Measurements from ENCODE around the gene NACC2. TPM values are rescaled to one million over a fixed set of nuclear protein-coding genes. Genes with fewer than 3 reads are reported as not detected.

Gene NACC2
- total and polyA plus RNA-seq, 2 experiments from 2014 or later: 3.8 to 20.8 TPM

DNA sequence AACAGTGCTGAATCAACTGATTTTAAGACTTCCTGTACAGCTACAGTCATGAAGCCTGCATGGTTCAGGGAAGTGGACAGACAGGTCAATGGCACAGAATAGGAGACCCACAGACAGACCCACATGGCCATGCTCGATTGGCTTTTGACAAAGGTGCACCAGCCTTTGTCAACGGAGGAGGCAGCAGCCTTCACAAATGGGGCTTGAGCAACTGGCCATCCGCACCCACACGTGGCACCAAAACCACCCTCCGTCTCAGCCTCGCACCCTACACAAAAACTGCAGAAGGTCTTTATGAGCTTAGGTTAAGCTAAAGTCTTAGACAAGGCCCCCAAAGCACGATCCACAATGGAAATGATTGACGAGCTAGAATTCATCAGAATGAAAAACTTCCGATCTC lies 74.4 kb downstream of the NACC2 start (continued):
- TF ChIP-seq, protein P1, sequence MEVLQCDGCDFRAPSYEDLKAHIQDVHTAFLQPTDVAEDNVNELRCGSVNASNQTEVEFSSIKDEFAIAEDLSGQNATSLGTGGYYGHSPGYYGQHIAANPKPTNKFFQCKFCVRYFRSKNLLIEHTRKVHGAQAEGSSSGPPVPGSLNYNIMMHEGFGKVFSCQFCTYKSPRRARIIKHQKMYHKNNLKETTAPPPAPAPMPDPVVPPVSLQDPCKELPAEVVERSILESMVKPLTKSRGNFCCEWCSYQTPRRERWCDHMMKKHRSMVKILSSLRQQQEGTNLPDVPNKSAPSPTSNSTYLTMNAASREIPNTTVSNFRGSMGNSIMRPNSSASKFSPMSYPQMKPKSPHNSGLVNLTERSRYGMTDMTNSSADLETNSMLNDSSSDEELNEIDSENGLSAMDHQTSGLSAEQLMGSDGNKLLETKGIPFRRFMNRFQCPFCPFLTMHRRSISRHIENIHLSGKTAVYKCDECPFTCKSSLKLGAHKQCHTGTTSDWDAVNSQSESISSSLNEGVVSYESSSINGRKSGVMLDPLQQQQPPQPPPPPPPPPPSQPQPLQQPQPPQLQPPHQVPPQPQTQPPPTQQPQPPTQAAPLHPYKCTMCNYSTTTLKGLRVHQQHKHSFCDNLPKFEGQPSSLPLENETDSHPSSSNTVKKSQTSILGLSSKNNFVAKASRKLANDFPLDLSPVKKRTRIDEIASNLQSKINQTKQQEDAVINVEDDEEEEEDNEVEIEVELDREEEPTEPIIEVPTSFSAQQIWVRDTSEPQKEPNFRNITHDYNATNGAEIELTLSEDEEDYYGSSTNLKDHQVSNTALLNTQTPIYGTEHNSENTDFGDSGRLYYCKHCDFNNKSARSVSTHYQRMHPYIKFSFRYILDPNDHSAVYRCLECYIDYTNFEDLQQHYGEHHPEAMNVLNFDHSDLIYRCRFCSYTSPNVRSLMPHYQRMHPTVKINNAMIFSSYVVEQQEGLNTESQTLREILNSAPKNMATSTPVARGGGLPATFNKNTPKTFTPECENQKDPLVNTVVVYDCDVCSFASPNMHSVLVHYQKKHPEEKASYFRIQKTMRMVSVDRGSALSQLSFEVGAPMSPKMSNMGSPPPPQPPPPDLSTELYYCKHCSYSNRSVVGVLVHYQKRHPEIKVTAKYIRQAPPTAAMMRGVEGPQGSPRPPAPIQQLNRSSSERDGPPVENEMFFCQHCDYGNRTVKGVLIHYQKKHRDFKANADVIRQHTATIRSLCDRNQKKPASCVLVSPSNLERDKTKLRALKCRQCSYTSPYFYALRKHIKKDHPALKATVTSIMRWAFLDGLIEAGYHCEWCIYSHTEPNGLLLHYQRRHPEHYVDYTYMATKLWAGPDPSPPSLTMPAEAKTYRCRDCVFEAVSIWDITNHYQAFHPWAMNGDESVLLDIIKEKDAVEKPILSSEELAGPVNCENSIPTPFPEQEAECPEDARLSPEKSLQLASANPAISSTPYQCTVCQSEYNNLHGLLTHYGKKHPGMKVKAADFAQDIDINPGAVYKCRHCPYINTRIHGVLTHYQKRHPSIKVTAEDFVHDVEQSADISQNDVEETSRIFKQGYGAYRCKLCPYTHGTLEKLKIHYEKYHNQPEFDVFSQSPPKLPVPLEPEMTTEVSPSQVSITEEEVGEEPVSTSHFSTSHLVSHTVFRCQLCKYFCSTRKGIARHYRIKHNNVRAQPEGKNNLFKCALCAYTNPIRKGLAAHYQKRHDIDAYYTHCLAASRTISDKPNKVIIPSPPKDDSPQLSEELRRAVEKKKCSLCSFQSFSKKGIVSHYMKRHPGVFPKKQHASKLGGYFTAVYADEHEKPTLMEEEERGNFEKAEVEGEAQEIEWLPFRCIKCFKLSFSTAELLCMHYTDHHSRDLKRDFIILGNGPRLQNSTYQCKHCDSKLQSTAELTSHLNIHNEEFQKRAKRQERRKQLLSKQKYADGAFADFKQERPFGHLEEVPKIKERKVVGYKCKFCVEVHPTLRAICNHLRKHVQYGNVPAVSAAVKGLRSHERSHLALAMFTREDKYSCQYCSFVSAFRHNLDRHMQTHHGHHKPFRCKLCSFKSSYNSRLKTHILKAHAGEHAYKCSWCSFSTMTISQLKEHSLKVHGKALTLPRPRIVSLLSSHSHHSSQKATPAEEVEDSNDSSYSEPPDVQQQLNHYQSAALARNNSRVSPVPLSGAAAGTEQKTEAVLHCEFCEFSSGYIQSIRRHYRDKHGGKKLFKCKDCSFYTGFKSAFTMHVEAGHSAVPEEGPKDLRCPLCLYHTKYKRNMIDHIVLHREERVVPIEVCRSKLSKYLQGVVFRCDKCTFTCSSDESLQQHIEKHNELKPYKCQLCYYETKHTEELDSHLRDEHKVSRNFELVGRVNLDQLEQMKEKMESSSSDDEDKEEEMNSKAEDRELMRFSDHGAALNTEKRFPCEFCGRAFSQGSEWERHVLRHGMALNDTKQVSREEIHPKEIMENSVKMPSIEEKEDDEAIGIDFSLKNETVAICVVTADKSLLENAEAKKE (CRISPR knock-in tag; IDR thresholded peaks at IDR 0.05): no peak
- no peak for TF ChIP-seq EZH2phosphoT487 (IDR thresholded peaks at IDR 0.05; ENCODE audit: unreplicated experiment)

DNA sequence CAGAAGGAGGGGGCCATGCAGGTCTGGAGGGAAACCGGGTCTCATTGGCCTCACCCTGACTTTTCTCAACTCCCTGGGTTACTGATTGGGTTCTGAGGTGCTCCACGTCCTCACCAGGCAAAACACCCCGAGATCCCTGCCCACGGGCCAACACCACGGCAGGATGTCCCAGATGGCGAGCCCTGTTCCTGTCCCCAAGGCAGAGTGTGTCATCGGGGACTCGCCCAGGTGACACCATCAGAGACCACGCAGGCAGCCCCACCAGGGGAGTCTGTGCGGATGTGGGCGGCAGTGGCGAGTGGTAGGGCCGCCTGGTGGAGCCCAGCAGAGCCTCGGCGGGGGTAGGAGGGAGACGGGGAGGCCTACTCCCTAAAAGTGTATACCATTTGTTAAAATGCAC lies 74.9 kb downstream of the NACC2 start:
- H3K27me3 ChIP-seq (ENCODE audit: insufficient read depth): no peaks in the 10 kb centered on the region
- no peaks in the 10 kb centered on the region; the same call in 2 of the 3 replicates for H3K36me3 Mint-ChIP-seq (ENCODE audit: low read depth)
- no peaks in the 10 kb centered on the region; the same call in none of the 2 replicates for H4K20me1 ChIP-seq (replicated peaks; ENCODE audit: insufficient read depth)
- H3K27ac Mint-ChIP-seq: no peak overlapping the region
- H3K9me3 Mint-ChIP-seq: no peaks in the 10 kb centered on the region; the same call in 1 of the 3 replicates
- H3K4me2 ChIP-seq: no peak overlapping the region
- H3K4me1 Mint-ChIP-seq: peaks cover 35% of the 10 kb centered on the region
- no peaks in the 10 kb centered on the region for H3K36me3 ChIP-seq (ENCODE audit: insufficient read depth)
- no peak for DNase-seq (ENCODE audit: low spot score)
- no peaks in the 10 kb centered on the region for H3K9me2 ChIP-seq (ENCODE audit: insufficient read depth)
- H3K27me3 Mint-ChIP-seq (ENCODE audit: insufficient read depth, low read depth, poor library complexity): peaks cover 16% of the 10 kb centered on the region
- no peak overlapping the region for H3K4me3 ChIP-seq
- no peaks in the 10 kb centered on the region for H3F3A ChIP-seq (replicated peaks; ENCODE audit: low read depth)
- peaks cover 15% of the 10 kb centered on the region; the same call in 1 of the 2 replicates for H3K79me2 ChIP-seq (replicated peaks; ENCODE audit: insufficient read depth)
- ATAC-seq: no peak
- H2AFZ ChIP-seq: no peak overlapping the region
- no peak overlapping the region for H3K4me3 Mint-ChIP-seq
- no peak overlapping the region for H3K27ac ChIP-seq (ENCODE audit: low read depth)
- H3K4me1 ChIP-seq (ENCODE audit: insufficient read depth): peaks cover 12% of the 10 kb centered on the region
- no peak for TF ChIP-seq POLR2AphosphoS5 (IDR thresholded peaks at IDR 0.05; ENCODE audit: low read depth)
- TF ChIP-seq ZNF331 (CRISPR knock-in tag; IDR thresholded peaks at IDR 0.05; ENCODE audit: low read depth): no peak
- TF ChIP-seq, protein P2, sequence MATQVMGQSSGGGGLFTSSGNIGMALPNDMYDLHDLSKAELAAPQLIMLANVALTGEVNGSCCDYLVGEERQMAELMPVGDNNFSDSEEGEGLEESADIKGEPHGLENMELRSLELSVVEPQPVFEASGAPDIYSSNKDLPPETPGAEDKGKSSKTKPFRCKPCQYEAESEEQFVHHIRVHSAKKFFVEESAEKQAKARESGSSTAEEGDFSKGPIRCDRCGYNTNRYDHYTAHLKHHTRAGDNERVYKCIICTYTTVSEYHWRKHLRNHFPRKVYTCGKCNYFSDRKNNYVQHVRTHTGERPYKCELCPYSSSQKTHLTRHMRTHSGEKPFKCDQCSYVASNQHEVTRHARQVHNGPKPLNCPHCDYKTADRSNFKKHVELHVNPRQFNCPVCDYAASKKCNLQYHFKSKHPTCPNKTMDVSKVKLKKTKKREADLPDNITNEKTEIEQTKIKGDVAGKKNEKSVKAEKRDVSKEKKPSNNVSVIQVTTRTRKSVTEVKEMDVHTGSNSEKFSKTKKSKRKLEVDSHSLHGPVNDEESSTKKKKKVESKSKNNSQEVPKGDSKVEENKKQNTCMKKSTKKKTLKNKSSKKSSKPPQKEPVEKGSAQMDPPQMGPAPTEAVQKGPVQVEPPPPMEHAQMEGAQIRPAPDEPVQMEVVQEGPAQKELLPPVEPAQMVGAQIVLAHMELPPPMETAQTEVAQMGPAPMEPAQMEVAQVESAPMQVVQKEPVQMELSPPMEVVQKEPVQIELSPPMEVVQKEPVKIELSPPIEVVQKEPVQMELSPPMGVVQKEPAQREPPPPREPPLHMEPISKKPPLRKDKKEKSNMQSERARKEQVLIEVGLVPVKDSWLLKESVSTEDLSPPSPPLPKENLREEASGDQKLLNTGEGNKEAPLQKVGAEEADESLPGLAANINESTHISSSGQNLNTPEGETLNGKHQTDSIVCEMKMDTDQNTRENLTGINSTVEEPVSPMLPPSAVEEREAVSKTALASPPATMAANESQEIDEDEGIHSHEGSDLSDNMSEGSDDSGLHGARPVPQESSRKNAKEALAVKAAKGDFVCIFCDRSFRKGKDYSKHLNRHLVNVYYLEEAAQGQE (IDR thresholded peaks at IDR 0.05; ENCODE audit: unreplicated experiment): no peak
- TF ChIP-seq EZH2 (IDR thresholded peaks at IDR 0.05; ENCODE audit: low read depth, unreplicated experiment): no peak
- no peak for TF ChIP-seq STAT1 (IDR thresholded peaks at IDR 0.05; ENCODE audit: unreplicated experiment)
- TF ChIP-seq NANOG (IDR thresholded peaks at IDR 0.05; ENCODE audit: borderline replicate concordance): no peak
- TF ChIP-seq, protein P3, sequence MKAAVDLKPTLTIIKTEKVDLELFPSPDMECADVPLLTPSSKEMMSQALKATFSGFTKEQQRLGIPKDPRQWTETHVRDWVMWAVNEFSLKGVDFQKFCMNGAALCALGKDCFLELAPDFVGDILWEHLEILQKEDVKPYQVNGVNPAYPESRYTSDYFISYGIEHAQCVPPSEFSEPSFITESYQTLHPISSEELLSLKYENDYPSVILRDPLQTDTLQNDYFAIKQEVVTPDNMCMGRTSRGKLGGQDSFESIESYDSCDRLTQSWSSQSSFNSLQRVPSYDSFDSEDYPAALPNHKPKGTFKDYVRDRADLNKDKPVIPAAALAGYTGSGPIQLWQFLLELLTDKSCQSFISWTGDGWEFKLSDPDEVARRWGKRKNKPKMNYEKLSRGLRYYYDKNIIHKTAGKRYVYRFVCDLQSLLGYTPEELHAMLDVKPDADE (IDR thresholded peaks at IDR 0.05): no peak
- no peak for TF ChIP-seq CREB1 (CRISPR knock-in tag; IDR thresholded peaks at IDR 0.05; ENCODE audit: low read depth)
